HG02571 (cell line): ENCODE results near the gene MYO1B.

Experiments used
- ATAC-seq: cut with Tn5 transposase; IDR thresholded peaks from one replicate; pipeline ENCODE4 v1.9.1; 2021; ENCODE audit warnings: mild to moderate bottlenecking, moderate library complexity; ENCODE audit not compliant: unreplicated experiment

MYO1B gene

DNA sequence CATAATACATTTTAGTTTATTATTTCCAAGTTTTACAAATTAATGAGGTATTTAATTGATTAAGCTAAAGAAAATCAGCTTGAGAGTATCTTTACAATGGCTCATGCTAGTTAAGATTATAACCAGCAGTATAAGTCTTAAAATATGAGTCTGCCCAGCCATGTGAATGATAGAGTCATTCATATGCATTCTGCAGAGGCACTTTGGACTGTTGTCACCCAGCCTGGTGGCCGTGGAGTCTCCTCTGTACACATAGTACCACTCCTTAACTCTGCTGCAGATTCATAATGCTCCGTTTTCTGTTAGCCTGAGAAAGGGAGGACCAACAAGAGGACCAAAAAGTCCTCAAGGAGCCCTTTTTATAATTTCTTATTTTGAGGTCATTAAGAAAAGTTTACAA, 148.8 kb downstream of the MYO1B start:
- no peak for ATAC-seq

- ATAC-seq = no peak
Measured at GRCh38 chr2:191396794-191397193, 151.6 kb downstream of the MYO1B start.

GRCh38 chr2:191399601-191400000, 154.4 kb downstream of the MYO1B start:
- no peak for ATAC-seq

GRCh38 chr2:191401287-191401686, 156.1 kb downstream of the MYO1B start:
- ATAC-seq = no peak

- no peak for ATAC-seq
Measured at GRCh38 chr2:191402966-191403565, 157.9 kb downstream of the MYO1B start.

- no peak for ATAC-seq
Measured at GRCh38 chr2:191404568-191404991, 159.4 kb downstream of the MYO1B start.

DNA sequence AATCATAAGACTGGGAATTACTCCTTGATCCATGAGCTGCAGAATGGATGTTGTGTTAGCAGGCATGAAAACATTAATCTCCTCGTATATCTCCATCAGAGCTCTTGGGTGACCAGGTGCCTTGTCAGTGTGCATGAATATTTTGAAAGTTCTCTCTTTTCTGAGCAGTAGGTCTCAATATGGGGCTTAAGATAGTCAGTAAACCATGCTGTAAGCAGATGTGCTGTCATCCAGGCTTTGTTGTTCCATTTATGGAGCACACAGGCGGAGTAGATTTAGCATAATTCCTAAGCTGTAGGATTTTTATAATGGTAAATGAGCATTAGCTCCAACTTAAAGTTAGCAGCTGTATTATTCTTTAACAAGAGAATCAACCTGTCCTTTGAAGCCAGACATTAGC, 160.3 kb downstream of the MYO1B start:
- ATAC-seq = no peak

- no peak for ATAC-seq
Measured at GRCh38 chr2:191410646-191411436, 165.6 kb downstream of the MYO1B start.

DNA sequence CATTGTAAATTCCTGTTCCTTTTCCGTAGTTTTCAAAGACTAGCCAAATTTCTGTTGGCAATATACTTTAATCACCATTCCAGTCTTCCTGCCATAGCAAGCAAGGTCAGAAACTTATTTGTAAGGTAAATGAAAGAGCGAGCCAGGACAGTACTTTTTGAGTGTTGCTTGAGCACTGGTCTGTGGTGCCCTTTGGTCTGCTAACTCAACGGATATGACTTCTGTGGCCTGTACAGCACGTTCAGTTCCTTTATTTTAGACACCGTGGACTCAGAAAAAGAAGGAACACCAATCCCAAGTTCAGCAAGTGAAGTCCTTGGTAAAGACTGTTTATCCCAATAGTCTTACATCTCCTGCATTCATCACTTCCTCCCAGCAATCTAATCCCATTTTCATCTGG, 166.3 kb downstream of the MYO1B start:
- ATAC-seq = no peak

DNA sequence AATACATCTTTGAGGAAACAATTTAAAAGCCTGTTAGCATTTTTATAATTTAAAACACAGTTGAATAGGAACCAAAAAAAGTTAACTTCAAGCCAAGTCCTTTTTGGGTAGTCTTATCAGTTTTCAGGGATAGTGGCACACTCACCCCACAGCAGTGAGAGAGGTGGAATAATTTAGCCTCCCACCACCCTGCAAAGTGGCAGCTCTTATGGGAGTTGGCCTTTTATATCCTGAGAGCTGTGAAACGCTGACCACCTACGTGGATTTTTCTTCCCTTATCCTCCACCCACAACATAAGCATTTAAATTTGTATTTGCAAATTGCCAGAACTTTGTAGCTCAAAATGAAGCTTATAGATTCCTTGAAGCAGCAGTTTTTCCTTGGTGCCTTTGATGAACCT, 167.1 kb downstream of the MYO1B start:
- ATAC-seq = no peak

DNA sequence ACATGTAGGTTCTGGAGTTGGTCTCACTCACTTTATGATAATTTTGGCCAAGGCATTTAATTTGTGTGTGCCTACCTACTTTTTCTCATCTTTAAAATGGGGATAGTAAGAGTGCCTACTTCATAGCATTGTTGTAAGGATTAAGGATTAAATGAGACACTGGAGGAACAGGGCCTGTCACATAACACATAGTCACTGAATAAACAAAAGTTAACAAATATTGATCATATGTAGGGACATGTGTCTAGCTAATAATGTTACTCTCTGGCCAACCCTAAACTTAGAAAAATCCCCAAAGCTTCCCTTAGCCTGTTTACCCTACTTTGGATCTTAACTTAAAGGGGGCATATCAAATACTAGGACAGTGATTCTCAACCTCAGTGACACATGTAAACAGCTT, 169.9 kb downstream of the MYO1B start:
- no peak for ATAC-seq

DNA sequence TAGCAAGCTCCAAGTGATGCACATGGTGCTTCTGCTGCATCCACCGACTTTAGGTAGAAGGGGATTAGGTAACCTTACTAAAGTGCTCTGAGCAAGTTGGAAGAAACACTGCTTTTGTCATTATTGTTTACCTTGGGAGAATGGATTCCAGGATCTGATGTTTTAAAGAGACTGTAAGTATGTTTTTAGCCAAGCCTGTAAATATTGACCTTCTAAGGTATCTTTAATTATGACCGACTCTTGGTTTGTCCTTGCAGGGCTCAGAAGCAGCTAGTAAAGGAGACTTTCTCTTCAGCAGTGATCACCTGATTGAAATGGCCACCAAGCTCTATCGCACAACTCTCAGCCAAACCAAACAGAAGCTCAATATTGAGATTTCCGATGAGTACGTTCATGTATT, 170.7 kb downstream of the MYO1B start:
- no peak for ATAC-seq

- no peak for ATAC-seq
Measured at GRCh38 chr2:191417746-191418145, 172.5 kb downstream of the MYO1B start.

GRCh38 chr2:191421950-191422349, 176.7 kb downstream of the MYO1B start:
- no peak for ATAC-seq

GRCh38 chr2:191427031-191427430, 181.8 kb downstream of the MYO1B start:
- no peak for ATAC-seq

- no peak for ATAC-seq
Measured at GRCh38 chr2:191428141-191428540, 182.9 kb downstream of the MYO1B start.

- no peak for ATAC-seq
Measured at GRCh38 chr2:191430476-191430875, 185.3 kb downstream of the MYO1B start.

GRCh38 chr2:191432121-191432520, 186.9 kb downstream of the MYO1B start:
- ATAC-seq = no peak

DNA sequence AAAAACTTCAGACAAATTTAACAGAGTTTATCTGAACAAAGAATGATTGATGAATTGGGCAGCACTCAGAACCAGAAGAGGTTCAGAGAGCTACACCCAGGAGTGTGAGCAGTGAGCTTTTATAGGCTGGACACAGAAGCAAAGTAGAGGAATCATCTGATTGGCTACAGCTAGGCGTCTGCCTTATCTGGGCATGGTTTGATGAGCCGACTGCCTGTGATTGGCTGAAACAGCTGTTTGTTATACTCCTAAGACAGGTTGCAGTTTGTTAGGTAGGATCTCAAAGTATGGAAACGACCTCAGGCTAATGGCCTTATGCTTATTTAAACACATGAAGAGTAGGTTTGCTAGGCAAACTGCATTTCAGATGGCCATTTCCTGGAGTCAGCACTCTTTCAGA, 188.9 kb downstream of the MYO1B start:
- no peak for ATAC-seq

GRCh38 chr2:191435141-191435540, 189.9 kb downstream of the MYO1B start:
- no peak for ATAC-seq

DNA sequence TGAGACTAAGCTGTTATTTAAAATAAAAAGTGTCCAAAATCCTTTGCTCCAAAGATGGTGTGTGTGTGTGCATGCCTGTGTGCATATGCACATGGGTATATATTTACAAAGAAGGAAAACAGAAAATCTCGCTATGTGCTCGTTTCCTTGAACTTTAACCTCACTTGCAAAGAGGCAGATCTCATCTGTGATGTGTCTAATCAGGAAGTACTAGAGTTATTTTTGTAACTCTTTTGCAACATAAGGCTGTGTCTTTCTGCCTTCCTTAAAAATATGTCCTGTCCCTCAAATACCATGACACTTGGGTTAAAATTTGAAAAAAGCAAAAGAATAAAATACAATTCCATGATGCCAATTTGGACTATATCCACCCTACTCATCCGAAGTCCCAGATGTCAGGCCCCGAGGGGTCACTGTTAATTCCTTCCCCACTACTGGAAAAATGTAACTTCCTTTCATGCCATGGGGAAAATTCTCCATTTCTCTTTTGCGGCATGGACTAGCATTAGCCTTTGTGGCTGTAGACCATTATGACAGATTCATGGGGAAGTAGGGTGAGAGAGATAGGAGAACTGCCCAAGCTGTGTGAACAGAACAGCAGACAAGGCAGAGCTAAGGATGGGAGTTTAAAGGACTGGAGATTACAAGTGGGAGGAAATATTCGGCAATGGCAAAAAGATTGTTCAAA, 191.3 kb downstream of the MYO1B start:
- no peak for ATAC-seq

GRCh38 chr2:191439481-191439880, 194.3 kb downstream of the MYO1B start:
- no peak for ATAC-seq
